Measurements from ENCODE around the gene VSX1.

Gene VSX1

DNA sequence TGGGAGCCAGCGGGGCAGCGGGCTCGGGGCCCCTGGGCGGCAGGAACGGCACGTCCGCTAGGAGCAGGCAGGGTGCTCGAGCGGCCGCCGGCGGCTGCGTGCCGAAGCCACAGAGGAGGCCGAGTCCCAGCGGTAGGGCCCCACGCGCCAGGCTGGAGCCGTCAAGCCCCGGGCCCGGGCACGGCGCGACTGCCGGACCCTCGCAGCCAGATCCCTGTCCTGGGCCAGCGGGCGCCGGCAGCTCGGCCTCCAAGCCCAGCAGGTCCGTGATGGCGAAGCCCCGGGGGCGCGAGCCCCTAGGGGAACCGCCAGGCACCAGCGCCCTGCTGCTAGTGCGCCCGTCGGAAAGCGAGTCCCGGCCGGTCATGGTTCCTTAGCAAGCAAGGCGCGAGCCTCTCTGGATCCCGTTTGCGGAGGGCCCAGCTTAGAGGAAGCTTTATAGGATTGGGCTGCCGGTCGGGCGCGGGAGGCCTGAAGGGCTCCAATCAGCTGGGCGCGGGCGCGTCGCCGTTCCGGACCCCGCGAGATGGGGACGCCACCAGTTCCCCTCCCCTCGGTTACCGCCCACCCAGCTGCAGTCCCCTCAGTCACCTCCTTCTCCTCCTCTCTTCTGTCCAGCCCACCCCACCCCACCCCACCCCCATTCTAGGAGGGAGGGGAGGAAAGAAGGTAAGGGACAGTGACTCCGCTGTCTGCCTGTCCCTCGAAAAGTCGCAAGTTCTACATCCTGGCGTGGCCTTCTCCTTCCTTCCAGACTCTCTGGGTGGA, at the start of gene VSX1:
Gene VSX1 (minus strand): TSS at position 412 of the 768 bp plus-strand sequence. CDS start 45 bp downstream, at position 367.
- no peak for DNase-seq (ENCODE audit: low read depth)

DNA sequence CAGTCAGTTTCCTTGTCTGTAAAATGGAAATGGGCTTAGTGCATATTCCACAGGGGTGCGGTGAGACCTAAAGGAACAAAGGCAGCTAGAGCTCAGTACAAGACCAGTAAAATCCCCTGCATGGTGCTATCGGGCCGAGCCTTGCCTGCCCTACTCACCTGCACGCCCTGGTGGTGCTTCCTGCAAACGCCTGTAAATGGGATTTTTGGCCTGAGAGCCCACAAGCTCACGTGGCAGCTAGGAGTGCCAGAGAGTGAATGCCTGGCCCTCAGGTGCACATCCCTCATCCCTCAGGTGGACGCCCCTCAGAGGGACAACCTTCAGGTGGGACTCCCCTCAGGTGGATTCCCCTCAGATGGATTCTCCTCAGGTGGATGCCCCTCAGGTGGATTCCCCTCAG, 48.0 kb upstream of the VSX1 start:
- no peak for DNase-seq (ENCODE audit: low read depth)

- no peak for DNase-seq (ENCODE audit: low read depth)
Observed at GRCh38 chr20:25129428-25129827, 47.5 kb upstream of the VSX1 start.

DNA sequence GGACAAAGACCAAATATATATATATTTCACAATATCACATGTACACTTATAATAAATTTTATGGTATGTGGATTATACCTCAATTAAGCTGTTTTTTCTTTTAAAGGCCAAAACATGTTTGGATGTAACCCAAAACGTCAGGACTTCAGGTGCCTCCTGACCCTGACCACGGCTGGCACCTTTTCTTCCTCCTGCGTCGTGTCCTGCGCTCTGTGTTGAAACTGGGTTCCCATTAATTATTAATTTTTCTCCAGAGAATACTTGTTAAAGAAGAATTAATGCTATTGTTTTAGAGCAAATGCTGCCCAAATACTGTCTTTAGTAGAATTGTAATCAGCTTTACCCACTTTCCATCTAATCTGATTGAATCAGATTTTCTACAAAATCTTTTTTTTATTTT, 46.7 kb upstream of the VSX1 start:
- no peak for DNase-seq (ENCODE audit: low read depth)

- no peak for DNase-seq (ENCODE audit: low read depth)
Observed at GRCh38 chr20:25127761-25128537, 46.0 kb upstream of the VSX1 start.

DNA sequence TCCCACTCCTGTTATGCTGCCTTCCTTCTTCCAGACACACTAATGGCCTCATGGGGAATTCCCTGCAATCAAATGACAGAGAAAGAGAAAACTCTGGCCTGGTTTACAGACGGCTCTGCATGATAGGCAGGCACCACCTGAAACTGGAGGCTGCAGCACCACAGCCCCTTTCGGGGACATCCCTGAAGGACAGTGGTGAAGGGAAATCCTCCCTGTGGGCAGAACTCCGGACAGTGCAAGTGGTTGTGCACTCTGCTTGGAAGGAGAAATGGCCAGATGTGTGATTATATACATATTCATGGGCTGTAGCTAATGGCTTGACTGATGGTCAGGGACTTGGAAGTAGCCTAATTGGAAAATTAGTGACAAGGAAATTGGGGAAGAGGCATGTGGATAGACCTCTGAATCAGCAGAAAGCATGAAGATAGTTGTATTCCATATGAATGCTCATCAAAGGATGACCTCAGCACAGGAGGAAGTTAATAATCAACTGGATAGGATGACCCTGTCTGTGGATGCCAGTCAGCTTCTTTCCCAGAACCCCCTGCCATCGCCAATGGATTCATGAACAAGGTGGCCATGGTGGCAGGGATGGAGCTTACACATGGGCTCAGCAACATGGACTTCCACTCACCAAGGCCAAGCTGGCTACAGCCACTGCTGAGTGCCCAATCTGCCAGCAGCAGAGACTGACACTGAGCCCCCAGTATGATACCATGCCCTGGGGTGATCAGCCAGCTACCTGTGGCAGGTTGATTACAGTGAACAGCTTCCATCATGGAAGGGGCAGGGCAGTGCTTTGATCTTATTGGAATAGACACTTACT, 44.5 kb upstream of the VSX1 start:
- DNase-seq (ENCODE audit: low read depth) = no peak

- DNase-seq (ENCODE audit: low read depth) = no peak
Observed at GRCh38 chr20:25125636-25126035, 43.7 kb upstream of the VSX1 start.

DNA sequence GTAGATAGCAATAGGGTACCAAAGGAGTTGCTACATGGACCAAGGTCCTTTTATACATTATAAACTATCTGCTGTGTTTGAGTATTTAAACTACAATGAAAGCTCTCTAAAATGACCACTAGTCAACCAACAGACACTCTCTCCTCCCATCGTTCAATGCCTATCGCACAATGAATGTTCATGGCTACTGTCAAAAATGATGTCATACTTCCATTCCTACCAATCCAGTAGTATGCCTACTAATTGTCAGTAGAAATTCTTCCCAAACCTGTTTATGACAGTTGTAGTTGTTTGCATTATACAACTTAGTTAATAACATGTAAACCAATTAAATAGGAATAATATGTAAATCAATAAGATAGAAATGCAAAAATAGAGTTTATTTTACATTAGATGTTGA, 39.0 kb upstream of the VSX1 start:
- DNase-seq (ENCODE audit: low read depth) = no peak

GRCh38 chr20:25120457-25120856, 38.5 kb upstream of the VSX1 start:
- DNase-seq (ENCODE audit: low read depth) = no peak

- no peak for DNase-seq (ENCODE audit: low read depth)
Observed at GRCh38 chr20:25118529-25118928, 36.6 kb upstream of the VSX1 start.

DNA sequence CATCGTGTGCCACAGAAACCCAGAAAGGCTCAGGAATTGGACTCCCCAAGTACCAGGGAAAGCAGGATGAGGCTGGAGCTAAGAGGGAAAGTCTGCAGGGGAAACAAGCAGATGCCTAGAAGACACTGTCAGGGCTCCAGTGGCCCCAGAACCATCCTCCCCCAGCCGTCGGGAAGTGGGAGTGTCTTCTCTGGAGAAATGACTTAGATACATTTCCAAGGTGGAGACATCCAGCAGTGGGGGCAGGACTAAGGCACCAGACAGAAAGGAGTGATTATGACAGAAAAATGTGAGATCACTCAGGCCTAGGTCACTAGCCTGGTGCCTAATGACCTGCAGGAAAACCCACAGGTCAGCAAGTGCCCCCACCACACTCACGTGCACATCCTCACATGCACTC, 36.0 kb upstream of the VSX1 start:
- DNase-seq (ENCODE audit: low read depth) = no peak

- no peak for DNase-seq (ENCODE audit: low read depth)
Observed at GRCh38 chr20:25116739-25117458, 35.0 kb upstream of the VSX1 start.

GRCh38 chr20:25103526-25103925, 21.6 kb upstream of the VSX1 start:
- no peak for DNase-seq (ENCODE audit: low read depth)

GRCh38 chr20:25100914-25101313, 19.0 kb upstream of the VSX1 start:
- no peak for DNase-seq (ENCODE audit: low read depth)

DNA sequence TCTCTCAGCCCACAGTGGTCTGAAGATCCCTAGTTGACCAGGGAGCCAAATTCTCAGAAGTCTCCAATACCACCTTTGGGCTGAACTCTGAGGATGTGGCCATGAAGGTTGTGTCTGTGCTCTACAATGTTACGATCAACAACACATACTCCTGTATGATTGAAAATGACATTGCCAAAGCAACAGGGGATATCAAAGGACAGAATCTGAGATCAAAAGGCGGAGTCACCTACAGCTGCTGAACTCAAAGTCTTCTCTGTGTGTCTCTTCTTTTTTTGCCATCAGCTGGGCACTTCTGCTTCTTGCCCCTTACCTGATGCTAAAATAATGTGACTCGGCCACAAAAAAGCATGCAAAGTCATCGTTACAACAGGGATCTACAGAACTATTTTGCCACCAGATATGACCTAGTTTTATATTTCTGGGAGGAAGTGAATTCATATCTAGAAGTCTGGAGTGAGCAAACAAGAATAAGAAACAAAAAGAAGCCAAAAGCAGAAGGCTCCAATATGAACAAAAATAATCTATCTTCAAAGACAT, 17.7 kb upstream of the VSX1 start:
- no peak for DNase-seq (ENCODE audit: low read depth)

DNA sequence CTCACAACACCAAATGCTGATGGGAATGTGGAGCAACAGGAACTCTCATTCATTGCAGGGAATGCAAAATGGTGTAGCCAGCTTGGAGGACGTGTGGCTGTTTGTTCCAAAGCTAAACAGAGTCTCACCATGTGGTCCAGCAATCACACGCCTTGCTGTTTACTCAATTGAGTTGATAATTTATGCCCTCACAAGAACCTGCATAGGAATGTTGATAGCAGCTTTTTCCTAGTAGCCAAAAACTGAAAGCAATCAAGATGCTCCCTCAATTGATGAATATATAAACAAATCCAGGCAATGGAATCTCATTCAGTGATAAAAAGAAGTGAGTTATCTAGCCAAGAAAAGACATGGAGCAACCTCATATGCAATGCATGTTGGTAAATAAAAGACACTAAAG, 15.6 kb upstream of the VSX1 start:
- no peak for DNase-seq (ENCODE audit: low read depth)

DNA sequence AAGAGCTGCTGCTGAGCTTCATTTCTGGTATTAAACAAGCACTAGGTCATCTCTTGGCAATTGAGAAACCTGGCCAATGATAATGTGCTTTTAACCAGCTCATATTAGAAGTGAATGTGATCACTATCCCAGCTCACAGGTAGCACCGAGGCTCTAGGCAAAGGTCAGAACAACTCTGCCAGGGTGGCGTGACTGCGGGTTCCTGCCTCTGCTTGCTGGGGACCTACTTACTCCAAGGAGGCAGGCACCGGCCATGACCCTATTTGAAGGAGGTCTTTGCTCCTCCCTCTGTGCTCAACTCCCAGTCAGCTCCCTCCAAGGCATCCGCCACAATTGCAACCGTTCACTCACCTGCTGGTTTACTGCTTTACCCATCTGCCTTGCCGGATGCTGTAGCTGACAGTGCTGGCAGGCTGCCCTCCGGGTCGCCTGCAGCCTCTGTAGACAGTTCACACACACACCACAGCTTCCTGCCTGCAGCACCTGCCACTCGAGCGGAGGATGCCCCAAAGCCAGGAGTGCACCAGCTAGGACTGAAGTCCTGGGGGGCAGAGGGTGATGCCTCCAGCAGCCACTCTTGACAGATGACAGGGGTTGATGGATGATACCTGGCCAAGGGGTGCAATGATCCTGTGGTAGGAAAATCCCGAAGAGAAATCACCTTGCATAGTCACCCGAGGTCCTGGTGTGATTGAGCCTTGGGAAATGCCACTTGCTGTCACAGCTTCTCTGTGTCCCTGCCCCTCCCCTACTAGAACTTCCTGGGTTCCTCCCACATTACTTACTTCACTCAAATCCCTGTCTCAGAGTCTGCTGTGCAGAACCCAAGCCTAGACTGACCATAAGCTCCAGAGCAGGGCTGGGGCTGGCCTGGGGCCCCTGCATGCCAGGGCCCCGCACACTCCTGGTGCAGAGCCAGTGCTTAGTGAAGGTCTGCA, 8.8 kb upstream of the VSX1 start:
- no peak for DNase-seq (ENCODE audit: low read depth)

GRCh38 chr20:25089662-25090061, 7.7 kb upstream of the VSX1 start:
- DNase-seq (ENCODE audit: low read depth) = no peak

DNA sequence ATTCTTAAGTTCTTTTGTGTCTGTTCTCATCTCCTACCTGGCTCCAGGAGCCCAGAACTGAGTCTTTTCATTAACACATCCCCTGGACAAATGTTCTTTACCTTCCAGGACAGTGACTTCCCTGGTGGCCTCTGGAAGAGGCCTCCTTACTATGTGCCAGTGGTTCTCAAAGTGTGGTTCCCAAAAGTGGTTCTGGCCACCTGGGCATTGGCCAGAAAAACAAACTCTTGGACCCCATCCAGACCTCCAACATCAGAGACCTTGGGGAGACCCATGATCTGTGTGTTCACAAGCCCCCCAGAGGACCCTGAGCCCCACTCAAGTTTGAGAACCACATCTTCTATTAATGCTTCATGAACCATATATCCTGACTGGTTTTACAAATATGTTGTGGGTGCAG, 7.2 kb upstream of the VSX1 start:
- DNase-seq (ENCODE audit: low read depth) = no peak

GRCh38 chr20:25088267-25088666, 6.3 kb upstream of the VSX1 start:
- no peak for DNase-seq (ENCODE audit: low read depth)

Data from HS-27A (cell line).